NCI-H2029 treated with DMSO at 0.1 percent for 48 hours (cell line): ENCODE measurements around the gene MBD2.

Experiments used
- DNase-seq: peaks from one replicate; lab custom pipeline; 2025; lab: John Stamatoyannopoulos, UW

Gene MBD2

DNA sequence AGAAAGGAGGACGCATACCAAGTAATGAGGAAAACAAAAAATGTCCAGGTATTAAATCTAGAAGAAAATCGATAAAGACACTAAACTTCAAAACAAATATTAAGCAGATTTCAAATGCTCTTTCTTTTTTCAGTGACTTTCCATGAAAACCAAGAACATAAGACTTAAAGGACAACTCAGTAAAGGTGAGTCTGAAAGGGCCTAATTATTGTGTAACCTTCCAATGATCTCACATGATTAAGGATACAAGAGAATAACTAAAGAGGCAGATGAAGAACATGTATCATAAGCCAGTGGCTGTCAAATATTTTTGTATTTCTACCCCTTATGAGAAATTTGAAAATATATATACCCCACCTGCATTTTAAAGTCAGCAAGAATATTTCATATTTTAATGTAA lies 30.7 kb downstream of the MBD2 start:
- no peak for DNase-seq

DNA sequence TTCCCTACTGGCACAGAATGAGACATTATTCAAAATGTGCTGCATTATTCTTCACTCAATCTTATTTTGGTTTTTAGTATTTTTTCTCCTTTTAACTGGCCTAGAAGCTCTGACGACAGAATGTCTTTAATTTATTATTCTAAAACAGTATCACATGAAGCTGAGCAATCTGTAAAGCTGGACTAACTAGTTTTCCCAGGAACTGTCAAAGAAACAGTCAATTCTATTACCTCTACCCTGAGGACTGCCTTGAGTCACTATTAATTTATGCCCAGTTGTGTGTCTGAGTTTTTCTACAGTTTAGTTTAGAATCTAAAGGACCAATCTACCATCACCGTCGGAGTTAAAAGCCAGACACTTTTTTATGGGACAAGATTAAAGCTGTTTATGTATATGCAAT lies 31.6 kb downstream of the MBD2 start:
- no peak for DNase-seq

DNA sequence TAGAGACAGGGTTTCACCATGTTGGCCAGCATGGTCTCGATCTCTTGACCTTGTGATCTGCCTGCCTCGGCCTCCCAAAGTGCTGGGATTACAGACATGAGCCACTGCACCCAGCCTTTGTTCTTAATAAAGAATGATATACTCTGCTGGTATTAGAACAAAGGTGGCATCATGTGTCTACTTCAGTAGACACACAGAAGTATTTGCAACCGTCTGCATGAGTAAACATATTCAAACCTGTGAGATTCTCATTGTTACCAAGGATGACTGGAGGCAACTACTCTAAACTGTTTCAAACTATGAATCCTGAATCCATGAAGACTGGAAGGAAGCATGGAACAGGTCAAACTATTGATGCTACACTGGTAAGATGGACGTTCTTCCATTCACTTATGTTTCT lies 32.1 kb downstream of the MBD2 start:
- no peak for DNase-seq

DNA sequence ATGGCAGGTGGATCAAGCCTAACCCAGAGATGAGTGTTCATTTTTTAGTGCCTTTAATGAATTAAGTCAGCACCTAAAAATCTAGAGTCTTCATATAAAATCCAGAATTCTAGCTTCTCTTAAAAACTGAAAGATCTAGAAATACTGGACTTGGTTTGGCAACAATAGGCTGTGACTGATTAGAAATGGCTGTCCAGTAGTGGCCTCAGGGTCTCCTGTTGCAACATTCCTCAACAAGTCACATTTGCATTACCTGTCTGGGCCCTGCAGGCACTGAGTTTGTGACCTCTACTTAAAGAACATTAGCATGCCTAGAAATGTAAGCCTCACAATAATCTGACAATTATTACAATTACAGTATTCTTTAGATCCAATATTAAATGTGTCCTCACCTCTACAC lies 33.1 kb downstream of the MBD2 start:
- DNase-seq, result no peak

DNA sequence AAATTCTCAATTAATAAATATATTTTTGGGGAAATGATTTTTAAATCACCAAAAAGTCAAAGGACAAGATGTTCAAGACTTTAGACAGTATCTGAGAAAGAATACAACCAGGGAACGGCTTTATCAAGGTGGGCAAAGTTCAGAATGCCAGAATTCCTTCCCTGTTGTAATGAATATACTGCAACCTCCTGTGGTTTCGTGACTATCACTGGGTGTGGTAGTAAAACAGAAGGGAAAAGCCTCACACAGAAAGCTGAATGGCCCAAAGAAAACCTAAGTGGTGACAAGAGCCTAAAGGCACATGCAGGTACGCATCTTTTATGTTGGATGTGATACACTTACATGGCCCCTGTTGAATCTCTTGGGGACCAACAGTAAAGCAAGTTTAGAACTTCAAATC lies 37.1 kb downstream of the MBD2 start:
- DNase-seq, result no peak

DNA sequence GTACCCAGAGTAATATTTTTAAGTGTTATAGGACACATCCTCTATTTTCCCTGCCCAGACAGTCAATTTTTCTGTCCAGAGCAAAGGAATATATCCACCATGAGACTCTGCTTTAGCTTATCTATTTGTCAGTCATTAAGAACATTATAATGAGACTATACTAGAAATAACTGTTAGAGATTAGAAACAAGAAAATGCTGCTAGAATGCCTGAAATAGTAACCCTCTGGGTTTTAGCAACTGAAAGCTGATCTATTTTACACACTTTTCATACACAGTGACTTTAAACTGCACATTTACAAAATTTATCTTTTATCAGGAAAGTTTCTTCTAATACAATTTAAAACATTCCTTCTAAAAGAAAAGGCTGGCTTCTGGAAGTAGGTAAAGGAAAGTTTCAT lies 39.6 kb downstream of the MBD2 start:
- DNase-seq, result no peak

DNA sequence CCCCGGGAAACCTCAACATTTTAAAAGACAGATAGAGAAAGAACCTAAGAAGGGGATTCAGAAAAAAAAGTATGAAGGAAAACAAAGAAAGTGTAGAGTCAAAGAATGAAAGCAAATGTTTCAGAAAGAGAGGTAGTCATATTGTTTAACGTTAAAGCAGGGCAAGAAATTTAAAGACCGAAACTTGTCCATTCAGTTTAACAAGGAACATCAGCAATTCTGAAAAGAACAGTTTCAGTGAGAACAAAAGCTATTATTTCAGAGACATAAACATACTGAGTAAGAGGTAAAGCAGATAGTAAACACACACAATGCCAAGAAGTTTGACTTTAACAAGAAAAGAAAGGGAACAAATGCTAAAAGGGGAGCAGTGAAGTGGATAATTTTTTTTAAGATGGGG lies 41.1 kb downstream of the MBD2 start:
- DNase-seq, result no peak

DNA sequence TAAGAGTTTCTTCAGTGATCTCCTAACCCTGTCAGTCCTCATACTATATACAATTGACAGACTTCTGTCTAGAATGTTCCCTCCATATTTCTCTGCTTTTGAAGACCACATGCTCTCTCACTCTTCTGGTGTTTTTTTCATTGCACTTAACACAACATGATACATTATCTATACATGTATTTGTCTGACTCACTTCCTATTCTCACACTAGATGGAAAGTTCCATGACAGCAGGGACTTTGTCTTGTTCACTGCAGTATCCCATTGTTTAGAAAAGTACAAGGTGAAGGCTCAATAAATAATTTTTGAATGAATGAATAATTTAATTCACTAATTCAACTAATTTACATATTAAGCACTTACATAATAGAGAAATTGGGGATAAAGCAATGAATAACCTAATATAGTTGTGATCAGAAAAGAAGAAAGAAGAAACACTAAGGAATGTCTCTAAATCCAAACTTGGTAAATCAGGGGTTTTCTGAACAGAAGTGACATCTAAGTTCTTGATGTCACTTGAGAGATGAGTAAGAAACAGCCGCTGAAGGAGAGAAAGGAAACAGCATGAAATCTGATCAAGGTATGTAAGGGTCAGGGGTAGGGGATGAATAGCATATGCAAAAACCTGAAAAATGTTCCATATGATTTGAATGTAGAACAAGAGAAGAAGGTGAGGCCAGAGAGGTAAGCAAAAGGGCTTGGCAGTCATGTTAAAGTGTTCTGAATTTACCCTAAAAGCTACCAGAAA lies 42.4 kb downstream of the MBD2 start:
- no peak for DNase-seq

DNA sequence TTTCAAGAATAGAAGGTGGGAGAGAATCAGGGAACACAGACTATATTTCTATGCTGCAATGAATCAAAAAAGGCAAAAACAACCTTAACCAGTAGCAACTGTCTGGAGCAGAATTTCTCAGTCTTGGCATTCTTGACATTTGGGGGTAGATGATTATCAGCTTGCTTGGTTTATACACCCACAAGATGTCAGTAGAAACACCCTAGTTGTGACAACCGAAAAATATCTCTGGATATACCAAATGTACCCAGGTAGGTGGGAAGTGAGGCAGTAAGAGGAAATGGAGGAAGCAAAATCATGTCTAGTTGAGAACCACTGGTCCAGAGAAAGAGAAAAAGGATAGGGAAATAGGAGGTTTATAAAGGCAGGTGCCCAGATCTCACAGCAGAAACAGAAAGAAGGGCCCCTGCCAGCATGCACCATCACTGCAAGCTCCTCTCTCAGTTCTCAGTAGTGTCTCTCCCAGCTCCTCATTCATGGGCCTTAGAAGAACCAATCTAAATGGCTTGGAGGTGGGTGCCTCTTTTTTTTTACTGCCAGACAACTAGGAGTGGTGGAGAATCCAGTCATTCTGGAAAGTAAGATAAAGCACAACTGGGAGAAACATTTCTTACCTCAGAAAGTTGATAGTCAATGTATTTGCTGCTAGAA lies 50.4 kb downstream of the MBD2 start:
- DNase-seq, result no peak

DNA sequence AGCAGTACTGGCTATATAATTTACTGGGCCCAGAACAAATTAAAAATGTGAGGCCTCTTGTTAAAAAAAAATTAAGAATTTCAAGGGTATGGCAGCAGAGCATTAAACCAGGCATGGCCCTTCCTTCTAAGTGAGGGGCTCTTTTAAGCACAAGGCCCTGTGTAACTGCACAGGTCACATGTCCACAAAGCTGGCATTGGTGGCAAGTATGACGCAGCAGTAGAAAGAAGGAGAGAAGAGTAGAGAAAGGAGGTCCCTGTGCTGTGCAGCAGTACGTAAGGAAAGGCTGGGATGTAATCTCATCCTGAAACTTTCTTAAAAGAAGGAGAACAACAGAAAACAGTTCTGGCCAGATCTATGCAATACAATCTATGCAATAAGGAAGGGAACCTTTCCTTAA lies 51.2 kb downstream of the MBD2 start:
- no peak for DNase-seq

DNA sequence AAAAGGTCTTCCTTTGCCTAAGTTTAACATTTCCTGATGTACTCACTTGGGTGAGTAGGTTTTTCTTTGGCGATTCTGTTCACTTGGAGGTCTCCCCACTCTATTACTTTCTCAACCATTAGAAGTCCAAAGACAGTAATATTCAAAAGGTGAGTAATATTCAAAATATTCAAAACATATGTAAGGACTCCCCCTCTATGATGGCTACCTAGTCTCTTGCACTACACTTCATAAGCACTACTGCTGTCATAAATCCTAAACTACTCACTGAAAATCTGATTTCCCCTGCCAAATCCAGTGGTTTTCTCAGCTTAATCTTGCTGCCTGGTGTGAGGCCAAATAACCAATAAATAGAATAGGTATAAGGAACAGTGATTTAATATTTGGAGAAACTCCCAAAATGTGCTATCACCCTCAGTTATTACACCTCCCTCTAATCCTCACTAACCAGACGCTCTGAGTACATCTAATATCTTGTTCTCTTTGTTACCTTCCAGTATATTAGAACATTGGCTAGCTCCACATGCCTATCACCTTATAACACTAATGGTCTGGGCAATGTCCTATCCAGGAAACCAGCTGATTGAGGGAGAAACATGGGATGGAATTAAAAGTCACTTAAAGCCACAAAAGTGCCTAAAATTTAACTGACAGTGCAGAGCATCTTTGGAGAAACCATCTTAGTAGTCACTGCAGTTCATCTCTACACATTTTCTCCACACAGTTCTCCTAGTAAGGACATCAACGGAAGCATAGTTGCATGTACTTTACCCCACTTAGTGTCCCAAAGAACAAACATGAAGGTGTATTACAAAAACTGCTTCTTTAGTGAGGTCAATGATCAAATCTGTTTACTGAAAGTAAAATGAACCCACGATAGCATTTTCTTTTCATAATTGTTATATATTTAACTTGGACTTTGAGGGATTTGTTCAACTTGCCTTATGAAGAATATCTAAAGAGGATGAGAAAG lies 54.8 kb downstream of the MBD2 start:
- DNase-seq, result no peak

DNA sequence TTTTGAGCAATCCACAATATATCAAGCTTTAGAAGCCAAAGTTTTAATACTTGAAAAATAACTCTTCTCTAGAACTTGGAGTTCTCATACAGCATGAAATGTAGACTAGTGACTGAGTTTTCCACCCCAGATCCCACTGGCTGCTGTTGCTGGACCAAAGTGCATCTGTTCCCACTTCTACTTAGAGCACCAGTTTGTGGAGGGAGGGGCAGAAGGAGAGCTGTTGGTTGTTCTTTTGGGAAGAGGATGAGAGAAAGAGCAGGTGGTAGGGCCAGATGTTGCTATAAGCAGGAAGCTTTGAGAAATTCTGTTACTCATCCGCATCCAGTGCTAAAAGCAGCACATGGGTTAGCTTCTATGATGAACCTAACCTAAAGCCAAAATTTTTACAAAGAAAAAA lies 59.0 kb downstream of the MBD2 start:
- no peak for DNase-seq

DNA sequence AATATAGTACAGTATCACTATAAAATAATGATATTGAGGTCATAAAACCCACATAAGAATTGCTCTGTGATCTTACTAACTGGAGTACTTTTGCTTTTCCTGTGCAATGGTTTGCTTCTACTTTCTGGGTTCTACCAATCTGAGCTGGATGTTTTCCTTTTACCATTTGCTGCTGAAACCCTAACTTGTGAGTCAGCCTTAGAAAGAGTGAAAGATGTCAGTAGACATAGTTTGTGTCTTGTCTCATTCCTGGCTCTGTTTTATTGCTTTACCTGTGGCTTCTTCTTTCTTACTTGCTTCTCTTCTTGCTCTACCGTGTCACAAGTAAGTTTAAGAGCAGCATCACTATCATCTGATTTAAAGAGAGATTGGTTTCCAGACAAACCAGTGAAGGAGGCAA lies 61.0 kb downstream of the MBD2 start:
- DNase-seq, result no peak

DNA sequence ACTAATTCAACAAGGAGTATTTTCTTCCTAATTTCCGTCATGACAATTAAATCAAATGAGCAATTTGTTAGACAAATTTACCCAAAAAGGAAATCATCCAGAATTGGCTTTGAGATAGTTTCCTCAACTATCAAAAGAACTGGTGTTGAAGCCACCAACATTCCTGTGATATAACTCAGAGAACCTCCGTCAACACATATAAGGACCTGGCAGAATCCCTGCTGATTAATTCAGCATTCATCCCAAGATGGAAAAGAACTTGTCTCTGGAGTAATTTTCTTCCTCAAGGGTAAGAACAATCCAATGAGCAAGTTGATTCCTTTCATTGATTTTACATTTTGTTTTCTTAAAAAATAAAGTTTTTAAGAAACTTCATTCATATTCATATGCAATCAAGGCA lies 62.0 kb downstream of the MBD2 start:
- no peak for DNase-seq

DNA sequence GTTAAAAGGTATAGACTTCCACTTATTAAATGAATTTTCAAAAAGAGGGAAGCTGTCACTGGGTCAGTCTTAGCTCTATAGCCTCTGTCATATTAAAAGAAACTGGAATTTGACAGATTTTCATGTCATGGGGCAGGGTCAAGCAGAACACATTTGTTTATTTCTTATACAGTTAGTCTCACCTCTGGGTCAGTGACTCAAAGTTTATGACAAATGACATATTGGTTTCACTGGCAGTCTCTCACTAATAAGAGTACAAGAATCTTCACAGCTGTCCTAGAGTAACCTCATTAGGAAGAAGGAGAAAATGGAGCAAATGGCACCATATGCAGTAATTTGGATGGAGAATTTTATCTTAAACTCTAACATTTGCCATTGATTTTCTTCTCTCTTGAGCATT lies 63.2 kb downstream of the MBD2 start:
- no peak for DNase-seq

DNA sequence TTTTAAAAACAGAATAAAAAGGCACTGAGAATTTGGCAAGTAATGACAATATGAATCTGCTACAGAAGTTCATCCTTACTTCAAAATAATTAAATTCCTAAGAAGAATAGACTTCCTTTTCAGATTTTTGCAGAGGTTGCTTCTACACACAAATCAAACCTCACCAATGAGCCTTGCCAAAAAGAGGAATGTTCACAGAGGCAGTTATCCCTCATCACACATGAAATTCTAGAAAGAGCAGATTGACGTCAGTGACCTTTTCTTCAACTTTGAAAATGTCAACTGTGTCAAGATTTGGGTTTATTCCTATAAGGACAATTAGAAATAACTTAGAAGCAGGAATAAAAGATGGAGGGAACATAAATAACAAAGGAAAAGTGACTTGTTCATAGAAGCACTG lies 64.6 kb downstream of the MBD2 start:
- no peak for DNase-seq

DNA sequence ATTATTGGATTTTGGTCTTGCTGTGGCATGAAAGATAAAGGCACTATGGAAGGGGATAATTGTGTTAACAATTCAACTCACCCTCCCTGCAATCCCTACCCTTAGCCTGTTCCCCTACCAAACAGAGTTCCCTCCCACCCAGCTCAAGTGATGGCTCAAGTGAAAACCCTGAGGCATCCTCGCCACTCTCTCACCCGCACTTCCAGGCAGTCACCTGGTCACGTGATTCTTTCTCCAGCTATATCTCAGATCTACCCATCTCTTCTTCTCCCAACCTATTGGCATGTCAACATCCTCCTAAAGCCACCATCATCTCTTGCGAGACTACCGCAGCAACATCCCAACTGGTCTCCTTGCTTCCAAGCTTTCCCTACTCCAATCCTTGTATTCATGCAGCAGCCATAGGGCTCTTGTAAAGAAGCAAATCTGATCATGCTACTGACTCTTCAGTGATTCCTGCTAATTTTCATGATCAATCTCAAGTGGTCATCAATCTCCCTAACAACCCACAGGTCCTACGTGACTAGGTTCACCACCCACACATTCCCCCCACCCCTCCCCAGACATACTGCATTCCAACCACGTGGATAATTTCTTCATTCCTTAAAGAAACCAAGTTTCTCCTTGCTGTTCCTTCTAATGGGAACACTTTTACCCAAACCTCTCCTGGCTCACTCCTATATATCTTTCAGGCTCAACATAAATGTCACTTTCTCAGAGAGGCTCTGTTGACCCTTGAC lies 66.7 kb downstream of the MBD2 start:
- no peak for DNase-seq

DNA sequence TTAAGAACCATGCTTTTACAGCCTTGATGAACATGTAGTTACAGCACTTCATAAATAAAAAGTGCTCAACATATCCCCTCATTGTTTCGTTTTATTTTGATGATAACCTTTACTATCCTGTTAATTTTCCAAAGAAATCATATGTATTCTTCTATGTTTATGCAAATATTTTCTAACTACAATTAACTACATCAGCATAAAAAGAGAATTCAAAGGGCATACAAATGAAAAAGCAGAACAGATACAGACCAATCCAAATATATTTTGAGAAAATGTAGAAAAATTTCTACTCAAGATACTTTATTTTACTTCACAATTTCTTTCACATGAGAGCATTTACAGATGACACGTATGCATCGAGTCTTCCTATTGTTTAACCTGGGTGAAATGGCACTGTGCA lies 69.1 kb downstream of the MBD2 start:
- DNase-seq, result no peak

DNA sequence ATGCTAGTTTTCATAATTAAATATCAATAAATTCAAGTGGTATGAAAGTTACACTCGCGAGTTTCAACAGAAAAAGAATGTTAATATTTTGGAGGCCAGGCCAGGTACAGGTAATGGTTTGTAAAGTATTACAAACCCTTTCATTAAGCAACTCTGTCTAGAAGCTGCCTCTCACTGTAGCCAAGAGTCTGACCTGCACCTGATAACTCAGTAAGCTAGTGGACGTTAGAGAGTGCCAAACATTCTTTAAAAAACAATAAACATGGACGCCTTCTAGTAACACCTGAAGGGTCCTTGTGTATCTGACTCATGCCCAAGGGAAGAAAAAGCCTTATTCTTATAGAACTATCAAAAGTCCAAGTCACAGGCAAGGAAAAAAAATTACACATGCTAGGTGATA lies 70.2 kb downstream of the MBD2 start:
- no peak for DNase-seq

DNA sequence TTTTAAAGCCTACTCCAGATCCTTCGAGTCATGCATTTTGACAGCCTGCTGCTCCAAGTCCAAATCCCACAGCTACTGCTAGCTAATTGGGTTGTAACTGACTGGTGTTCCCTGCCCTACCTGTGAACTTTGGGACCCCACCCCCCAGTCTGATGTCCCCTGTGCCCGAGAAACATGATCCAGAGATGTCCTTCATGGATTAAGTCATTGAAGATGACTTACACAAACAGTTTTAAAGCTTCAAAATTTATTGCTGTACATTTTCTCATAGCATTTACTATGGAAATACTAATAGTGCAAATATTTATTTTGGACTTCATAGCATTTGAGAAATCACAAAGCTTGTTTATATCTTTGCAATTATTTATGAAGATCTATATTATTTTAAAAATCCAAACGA lies 73.1 kb downstream of the MBD2 start:
- no peak for DNase-seq

DNA sequence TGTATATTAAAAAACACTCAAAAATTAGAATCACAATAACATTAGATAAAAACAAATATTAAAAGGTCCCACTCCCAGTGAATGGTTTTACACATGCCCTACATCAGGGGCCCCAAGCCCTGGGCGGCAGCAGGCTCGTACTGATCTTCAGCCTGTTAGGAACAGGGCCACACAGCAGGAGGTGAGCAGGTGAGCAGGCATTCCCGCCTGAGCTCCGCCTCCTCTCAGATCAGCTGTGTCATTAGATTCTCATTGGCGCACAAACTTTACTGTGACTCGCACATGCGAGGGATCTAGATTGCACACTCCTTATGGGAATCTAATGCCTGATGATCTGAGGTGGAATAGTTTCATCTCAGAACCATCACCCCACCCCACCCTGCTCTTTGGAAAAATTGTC lies 74.2 kb downstream of the MBD2 start:
- no peak for DNase-seq

DNA sequence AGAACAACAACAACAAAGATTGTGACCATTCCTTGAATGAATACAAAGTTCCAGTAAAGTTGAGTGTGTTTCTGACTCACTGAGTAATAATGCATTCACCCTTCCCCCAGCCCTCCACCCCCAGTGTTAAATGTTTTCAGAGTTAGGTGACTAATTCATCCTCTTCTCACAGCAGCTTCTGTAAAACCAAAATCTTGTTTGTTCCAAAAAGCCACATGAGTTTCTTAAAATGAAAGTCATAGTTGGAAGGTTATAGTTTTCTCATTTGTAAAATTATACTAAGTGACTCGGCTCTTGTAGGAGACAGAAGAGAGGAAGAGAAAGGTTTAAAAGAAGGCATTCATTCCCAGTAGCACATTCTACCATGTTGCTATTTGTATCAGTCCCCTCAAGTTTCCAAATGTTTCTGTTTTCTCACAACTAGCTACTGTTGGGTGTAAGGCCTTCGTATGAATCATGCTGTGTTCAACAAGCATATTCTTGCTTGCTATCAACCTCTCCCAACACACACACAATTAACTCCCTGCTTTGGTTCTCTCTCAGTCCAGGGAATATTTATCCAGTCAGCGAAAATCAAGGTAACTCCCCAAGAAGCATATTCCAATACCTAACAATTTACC lies 75.3 kb downstream of the MBD2 start:
- DNase-seq, result no peak
